GM12873 (cell line): ENCODE data around the gene CKAP2L.

Source experiments
- TF ChIP-seq, protein P1 (sequence below): IDR thresholded peaks from 2 replicates; pipeline ENCODE4 v1.5.1; 2012; ENCODE audit warnings: low read depth, mild to moderate bottlenecking, moderate library complexity, low read length, control low read depth; ENCODE audit not compliant: insufficient read depth; ENCODE audit errors: missing control alignments

CKAP2L gene

DNA sequence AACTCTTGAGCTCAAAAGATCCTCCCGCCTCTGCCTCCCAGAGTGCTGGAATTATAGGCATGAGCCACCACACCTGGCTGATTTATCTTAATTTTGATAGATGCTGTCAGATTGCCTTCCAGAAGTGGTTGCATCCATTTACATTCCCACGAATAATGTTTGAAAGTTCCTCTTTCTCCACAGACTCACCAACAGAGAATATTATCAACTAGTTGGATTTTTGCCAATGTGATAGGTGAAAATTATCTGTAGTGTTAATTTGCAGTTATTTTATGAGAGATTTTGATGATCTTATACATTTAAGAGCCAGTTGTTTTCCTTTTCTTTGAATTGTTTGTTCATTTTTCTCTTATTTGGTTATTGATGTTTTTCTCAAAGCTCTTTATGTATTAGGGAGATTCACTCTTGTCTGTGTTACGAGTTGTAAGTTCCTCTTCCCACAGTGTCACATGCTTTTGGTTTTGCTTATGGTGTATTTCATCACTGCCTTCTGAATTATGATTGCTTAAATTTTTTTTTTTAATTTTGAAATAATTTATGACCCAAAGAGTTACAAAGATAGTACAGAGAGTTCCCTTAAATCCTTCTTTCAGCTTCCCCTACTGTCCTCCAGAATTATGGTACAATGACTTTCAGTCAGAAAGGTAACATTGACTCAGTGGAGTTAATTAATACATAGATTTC, 64.3 kb downstream of the CKAP2L start:
- TF ChIP-seq, protein P1, sequence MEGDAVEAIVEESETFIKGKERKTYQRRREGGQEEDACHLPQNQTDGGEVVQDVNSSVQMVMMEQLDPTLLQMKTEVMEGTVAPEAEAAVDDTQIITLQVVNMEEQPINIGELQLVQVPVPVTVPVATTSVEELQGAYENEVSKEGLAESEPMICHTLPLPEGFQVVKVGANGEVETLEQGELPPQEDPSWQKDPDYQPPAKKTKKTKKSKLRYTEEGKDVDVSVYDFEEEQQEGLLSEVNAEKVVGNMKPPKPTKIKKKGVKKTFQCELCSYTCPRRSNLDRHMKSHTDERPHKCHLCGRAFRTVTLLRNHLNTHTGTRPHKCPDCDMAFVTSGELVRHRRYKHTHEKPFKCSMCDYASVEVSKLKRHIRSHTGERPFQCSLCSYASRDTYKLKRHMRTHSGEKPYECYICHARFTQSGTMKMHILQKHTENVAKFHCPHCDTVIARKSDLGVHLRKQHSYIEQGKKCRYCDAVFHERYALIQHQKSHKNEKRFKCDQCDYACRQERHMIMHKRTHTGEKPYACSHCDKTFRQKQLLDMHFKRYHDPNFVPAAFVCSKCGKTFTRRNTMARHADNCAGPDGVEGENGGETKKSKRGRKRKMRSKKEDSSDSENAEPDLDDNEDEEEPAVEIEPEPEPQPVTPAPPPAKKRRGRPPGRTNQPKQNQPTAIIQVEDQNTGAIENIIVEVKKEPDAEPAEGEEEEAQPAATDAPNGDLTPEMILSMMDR: no peak

DNA sequence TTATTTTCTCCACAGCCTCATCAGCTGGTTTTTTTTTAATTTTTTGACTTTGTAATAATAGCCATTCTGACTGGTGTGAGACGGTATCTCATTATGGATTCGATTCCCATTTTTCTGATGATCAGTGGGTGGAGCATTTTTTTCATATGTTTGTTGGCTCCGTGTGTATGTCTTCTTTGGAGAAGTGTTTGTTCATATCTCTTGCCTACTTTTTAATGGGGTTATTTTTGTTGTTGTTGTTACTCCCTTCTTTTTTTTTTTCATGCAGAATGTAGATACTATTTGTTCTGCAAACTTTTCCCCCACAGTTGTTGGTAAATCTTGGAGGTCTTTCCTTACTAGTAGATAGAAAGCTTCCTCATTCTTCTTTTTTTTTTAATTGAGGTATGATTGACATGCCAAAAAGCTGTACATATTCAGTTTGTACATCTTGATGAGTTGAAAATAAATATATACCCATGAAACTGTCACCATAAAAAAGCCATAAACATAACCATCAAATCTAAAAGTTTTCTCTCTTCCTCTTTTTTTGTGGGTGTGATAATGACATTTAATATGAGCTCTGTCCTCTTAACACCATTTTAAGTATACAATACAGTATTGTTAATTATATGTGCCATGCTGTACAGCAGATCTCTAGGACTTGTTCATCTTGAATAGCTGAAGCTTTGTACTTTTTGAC, 65.4 kb downstream of the CKAP2L start:
- TF ChIP-seq, protein P1: no peak

DNA sequence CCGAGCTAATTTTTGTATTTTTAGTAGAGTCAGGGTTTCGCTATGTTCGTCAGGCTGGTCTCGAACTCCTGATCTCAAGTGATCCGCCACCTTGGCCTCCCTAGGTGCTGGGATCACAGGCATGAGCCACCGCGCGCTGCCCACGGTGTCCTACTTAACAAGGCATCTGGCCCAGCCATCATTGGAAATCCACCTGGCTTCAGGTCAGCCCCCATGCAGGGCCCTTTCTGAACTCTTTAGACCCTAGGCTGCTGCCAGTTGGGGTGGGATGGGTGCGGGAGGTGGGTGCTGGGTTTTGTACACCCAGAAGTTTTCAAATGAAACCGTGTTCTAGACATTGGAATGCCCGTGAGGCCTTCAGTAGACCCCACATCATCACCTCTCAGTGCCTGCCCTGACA, 70.2 kb downstream of the CKAP2L start:
- TF ChIP-seq, protein P1: no peak

DNA sequence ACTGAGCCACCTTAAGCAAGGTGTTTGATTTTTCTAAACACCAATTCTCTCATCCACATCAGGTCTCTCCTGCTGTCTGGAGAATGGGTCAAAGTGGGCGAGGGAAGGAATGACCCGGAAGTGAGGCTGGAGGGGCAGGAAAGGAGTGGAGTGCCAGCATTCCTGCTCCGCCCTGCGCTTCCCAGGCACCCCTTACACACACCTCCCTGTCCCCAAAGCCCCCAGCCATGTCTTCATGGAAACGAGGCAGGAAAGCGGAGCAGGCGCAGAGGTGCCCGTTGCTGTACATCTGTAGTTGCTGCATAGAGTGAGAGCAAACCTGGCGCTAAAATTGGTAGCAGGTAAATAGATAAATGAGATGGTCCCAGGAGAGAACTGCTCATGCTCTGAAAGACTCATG, 70.8 kb downstream of the CKAP2L start:
- TF ChIP-seq, protein P1: no peak

DNA sequence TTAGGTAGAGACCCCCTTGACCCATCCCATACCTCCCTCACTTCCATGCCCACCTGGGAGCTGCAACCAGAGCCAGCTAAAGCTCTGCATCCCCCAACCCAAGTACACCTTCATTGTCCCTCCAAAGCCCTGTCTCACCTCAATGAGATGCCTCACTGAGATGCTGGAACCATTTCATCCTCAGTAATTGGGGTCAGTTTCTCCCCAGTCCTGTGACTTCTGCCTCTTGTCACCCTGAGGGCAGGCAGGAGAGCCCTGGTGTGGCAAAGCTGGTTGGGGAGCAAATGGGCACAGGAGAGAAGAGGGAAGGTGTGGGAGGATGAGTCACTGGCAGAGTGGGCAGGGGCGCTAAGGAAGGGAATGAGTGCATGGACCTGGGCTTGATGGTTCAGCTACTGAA, 71.5 kb downstream of the CKAP2L start:
- TF ChIP-seq, protein P1: no peak

DNA sequence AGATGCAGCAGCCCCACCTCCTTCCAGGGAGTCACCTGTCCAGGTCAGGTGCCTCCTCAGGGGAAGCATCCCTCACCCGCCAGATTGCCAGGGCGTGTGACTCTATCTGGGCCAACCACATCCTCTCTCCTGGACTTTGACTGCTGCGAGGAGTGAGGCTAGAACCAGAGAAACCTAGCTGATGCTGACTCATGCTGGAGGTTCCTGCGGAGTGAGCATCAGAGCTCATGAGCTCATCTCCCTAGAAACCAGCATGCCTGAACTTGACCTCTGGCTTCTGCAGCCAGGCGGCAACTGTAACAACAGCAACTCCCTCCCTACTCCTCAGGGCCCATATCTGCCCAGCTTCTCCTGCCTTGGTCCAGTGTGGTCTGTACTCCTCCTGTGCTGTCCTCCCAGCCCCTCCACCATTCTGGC, 71.9 kb downstream of the CKAP2L start:
- TF ChIP-seq, protein P1: no peak

DNA sequence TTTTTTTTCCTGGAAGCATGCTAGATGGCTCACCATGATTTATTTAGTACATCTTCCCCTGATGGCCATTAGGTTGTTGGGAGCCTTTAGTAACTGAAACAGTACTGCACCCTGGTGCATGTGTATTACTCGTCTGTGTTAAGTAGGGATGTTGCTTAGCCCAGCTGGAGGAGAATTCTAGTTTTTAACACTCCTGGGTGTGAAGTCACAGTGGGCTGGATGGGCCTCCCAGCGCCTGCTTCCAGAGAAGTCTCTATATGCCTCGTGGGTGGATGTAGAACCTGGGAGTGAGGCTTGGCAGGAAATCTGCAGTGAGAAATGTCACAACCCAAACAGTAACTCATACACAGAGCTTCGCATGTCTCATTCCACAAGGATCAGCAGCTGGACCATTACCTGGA, 72.5 kb downstream of the CKAP2L start:
- TF ChIP-seq, protein P1: no peak
